ENCODE results near the gene KLHL25. TPM values are rescaled to one million over a fixed set of nuclear protein-coding genes. Genes with fewer than 3 reads are reported as not detected.

The KLHL25 gene
- total RNA-seq, 1 donor from 2014 or later: 9.0 TPM

DNA sequence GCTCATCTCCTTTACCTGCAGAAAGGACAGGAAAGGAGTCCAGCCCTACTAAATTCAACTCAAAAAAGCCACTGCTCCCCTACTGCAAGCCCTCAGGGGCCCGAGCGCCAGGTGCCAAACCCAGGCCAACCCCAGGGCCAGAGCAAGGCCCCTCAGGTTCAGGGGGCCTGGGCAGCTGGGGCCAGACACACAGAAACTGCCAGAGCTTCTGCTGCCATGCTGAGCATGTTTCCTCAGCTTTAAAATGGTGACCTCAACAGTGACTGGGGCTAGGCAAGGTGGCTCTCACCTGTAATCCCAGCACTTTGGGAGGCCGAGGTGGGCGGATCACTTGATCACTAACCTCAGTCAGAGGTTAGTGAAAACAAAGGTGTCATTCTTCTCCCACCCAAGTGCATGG is 38.8 kb downstream of the KLHL25 start:
- Mint-ChIP-seq H3K27ac (no peak overlapping the region), H3K27me3 (no peaks in the 10 kb centered on the region), H3K9me3 (no peaks in the 10 kb centered on the region), H3K4me1 (peaks cover 3% of the 10 kb centered on the region), H3K4me3 (no peak overlapping the region), H3K36me3 (ENCODE audit: low read depth) (peaks cover 4% of the 10 kb centered on the region)
- intact Hi-C loops (cut with micrococcal nuclease): no loop called here
- no peak for DNase-seq

DNA sequence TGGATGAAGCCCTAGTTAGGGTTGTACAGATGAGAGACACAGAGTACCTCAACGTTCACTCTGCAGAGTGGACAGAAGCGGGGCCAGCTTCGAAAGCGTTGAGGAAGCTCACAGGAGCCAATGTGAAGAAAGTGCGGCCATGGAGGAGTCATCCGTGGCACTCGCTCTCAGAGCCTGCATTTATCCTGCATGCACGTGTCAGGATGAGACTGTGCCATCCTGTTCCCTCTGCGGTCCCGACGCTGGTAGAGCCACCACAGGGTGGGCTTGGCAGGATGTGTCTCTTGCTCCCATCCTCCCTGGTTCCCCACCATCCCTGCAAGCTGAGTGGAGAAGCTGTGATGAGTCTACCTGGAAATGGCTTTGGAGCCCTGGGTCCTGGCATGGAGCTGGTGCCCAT is 39.3 kb downstream of the KLHL25 start:
- Mint-ChIP-seq H3K27me3 (no peaks in the 10 kb centered on the region), H3K9me3 (no peaks in the 10 kb centered on the region), H3K4me1 (peaks cover 3% of the 10 kb centered on the region), H3K27ac (no peak overlapping the region), H3K36me3 (ENCODE audit: low read depth) (peaks cover 4% of the 10 kb centered on the region), H3K4me3 (no peak overlapping the region)
- intact Hi-C loops (cut with micrococcal nuclease): no loop called here
- DNase-seq: no peak

DNA sequence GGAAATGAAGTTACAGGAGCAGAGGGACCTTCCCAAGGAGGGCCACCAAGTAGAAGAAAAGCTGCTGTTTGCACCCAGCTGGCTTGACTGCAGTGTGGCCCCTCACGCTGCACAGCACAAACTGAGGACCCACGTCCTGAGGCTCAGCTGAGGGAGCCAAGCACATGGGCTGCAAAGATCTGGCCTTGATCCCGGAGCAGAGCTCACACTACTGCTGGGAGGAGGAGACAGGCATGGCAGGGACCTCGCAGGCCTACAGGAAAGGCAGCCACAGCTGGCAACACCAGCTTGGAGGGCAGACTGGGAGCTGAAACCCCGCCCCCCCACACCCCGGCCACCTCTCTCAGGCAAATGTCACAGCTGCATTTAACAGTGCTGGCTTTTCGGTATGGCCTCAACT is 39.7 kb downstream of the KLHL25 start:
- Mint-ChIP-seq H3K27ac (no peak overlapping the region), H3K36me3 (ENCODE audit: low read depth) (peaks cover 4% of the 10 kb centered on the region), H3K4me3 (no peak overlapping the region), H3K27me3 (no peaks in the 10 kb centered on the region), H3K4me1 (peaks cover 3% of the 10 kb centered on the region), H3K9me3 (no peaks in the 10 kb centered on the region)
- intact Hi-C loops (cut with micrococcal nuclease): no loop called here
- DNase-seq: no peak

DNA sequence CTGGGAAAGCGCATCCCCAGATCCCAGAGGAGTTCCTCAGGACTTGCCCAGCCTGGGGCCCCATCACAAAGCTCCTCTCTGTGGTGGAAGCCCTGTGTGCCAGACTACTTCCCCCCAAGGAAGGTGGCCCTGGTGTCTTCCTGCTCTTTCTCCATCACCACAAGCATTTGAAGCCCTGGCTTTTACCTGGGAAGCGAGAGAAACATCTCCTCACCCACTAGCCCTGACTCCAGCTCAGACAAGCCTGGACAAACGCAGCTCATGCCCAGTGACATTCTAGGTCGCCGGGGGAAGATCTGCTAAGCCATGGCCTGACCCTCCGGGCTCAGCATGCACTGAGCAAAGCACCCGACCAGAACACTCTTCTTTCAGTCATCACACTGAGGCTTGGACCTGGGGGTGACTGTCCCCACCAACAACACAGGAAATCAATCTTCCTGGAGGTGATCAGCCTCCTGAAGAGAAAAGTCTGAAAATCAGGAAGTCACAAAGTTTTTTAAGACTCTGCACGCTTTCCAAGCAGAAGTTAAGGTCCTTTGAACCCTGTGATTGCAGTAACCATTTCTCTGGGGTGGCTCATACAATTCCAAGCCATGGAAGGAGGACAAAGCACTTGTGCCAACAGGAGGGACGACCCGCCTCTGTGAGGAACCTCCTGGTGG is 40.8 kb downstream of the KLHL25 start:
- no peak for DNase-seq

DNA sequence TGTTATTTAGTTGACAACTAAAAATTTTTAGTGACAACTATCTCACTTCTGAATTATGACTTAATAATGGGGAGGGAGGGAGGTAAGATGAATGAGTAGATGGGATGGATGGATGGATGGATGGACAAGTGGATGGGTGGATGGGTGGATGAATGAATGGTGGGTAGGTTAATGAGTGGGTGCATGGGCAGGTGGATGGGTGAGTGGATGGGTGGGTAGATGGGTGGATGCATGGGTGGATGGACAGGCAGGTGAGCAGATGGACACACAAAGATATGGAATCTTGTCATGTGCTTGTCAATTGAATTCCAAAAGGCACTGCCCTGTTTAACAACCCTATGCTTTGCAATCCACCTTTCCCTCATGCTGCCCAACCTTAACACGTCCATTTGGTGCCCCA is 41.5 kb downstream of the KLHL25 start:
- no peak for DNase-seq
- H3K4me1 Mint-ChIP-seq: peaks cover 3% of the 10 kb centered on the region
- H3K9me3 Mint-ChIP-seq: no peaks in the 10 kb centered on the region
- peaks cover 7% of the 10 kb centered on the region for H3K36me3 Mint-ChIP-seq (ENCODE audit: low read depth)
- H3K27ac Mint-ChIP-seq: no peak overlapping the region
- no peak overlapping the region for H3K4me3 Mint-ChIP-seq
- intact Hi-C loops (cut with micrococcal nuclease): no loop called here
- H3K27me3 Mint-ChIP-seq: no peaks in the 10 kb centered on the region

More for the DNA sequence above, 40.8 kb downstream of the KLHL25 start:
- no peaks in the 10 kb centered on the region for H3K9me3 Mint-ChIP-seq
- peaks cover 4% of the 10 kb centered on the region for H3K36me3 Mint-ChIP-seq (ENCODE audit: low read depth)
- H3K27me3 Mint-ChIP-seq: no peaks in the 10 kb centered on the region
- intact Hi-C loops (cut with micrococcal nuclease): no loop called here
- H3K4me1 Mint-ChIP-seq: peaks cover 3% of the 10 kb centered on the region
- no peak overlapping the region for H3K4me3 Mint-ChIP-seq
- H3K27ac Mint-ChIP-seq: no peak overlapping the region

DNA sequence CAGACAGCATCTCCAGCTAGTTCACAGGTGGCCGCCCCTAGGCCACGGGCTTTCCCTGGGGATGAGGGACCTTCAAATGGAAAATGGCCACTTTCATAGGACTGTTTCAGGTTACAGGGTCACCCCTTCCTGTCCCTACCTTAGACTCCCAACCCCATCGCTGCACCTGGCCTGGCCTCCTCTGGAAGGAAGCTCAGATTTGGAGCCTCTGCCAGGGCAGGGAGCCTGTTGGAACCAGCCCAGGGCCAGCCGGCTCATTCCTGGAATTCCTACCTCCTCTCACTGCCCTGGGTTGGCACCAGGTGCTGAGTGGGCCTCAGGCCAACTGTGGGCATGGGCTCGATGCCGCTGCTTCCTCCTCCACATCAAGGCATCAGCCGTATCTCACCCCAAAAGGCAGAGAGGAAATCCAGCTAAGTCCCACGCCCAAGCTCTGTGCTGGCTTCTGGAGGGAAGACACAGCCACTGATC is 42.2 kb downstream of the KLHL25 start:
- Mint-ChIP-seq H3K27ac (no peak overlapping the region), H3K27me3 (no peaks in the 10 kb centered on the region), H3K4me3 (no peak overlapping the region), H3K36me3 (ENCODE audit: low read depth) (peaks cover 7% of the 10 kb centered on the region), H3K4me1 (peaks cover 3% of the 10 kb centered on the region), H3K9me3 (no peaks in the 10 kb centered on the region)
- no peak for DNase-seq
- intact Hi-C loops (cut with micrococcal nuclease): no loop called here

DNA sequence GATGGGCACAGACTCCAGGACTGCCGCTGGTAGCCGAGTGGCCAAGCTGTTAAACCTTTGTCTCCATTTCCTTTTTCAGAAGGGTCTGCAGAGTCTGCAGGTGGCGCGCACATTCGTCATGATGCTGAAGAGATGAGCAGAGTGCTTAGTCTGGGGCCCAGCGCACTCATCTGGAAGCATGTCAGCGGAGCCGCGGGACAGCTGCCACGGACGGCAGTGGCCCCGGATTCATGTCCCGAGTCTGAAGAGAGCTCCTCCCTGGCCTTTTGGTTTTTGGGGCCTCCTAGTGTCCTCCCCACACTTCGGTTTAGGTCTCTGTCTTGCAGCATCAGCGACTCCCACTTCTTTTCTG is 42.6 kb downstream of the KLHL25 start:
- Mint-ChIP-seq H3K36me3 (ENCODE audit: low read depth) (peaks cover 7% of the 10 kb centered on the region), H3K27me3 (no peaks in the 10 kb centered on the region), H3K9me3 (no peaks in the 10 kb centered on the region), H3K4me3 (no peak overlapping the region), H3K27ac (no peak overlapping the region), H3K4me1 (peaks cover 3% of the 10 kb centered on the region)
- intact Hi-C loops (cut with micrococcal nuclease): no loop called here
- DNase-seq: no peak

GRCh38 chr15:85751291-85752123 is 43.2 kb downstream of the KLHL25 start:
- H3K27me3 Mint-ChIP-seq: no peaks in the 10 kb centered on the region
- intact Hi-C loops (cut with micrococcal nuclease): no loop called here
- no peak overlapping the region for H3K27ac Mint-ChIP-seq
- H3K36me3 Mint-ChIP-seq (ENCODE audit: low read depth): peaks cover 9% of the 10 kb centered on the region
- no peaks in the 10 kb centered on the region for H3K9me3 Mint-ChIP-seq
- H3K4me3 Mint-ChIP-seq: no peak overlapping the region
- DNase-seq: no peak
- peaks cover 3% of the 10 kb centered on the region for H3K4me1 Mint-ChIP-seq

DNA sequence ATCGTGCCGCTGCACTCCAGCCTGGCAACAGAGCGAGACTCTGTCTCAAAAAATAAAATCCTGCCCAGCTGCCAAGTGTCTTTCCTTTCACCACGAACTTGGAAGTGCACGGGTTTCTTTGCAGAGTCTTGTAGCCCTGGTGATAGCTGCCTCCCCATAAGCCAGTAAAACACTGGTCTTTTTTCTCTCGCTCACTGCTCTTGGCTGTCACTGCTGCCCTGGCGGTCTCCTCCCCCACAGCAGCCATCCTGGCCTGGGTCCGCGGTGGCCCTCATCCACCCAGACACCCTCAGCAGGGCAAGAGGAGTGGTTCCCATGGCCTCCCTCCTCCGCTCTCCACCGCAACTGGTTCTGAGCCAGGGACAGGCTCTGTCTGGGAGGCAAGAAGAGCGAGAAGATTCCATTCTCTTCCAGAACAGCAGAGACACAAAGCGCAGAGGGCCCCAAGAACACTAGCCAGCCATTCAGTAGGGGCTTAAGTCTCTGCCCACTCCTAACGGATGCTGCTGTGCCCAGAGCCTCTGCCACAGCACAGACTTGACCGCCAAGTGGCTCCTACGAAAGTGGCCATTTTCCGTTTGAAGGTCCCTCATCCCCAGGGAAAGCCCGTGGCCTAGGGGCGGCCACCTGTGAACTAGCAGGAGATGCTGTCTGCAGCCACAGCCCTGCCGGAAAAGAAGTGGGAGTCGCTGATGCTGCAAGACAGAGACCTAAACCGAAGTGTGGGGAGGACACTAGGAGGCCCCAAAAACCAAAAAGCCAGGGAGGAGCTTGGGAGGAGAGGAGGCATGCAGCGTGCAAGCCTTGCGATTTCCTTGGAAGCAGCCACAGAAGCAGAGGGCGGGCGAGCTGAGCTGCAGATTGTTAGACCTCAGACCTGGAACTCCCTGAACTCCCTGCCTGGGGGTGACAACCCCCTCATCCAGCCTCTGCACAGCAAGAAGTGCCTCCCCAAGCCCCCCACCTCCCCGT is 44.1 kb downstream of the KLHL25 start:
- Mint-ChIP-seq H3K9me3 (no peaks in the 10 kb centered on the region), H3K4me1 (peaks cover 3% of the 10 kb centered on the region), H3K36me3 (ENCODE audit: low read depth) (peaks cover 15% of the 10 kb centered on the region), H3K27me3 (no peaks in the 10 kb centered on the region), H3K4me3 (no peak overlapping the region), H3K27ac (no peak overlapping the region)
- DNase-seq: no peak
- intact Hi-C loops (cut with micrococcal nuclease): no loop called here

- no peaks in the 10 kb centered on the region for H3K27me3 Mint-ChIP-seq
- no peak overlapping the region for H3K4me3 Mint-ChIP-seq
- no peak for DNase-seq
- H3K4me1 Mint-ChIP-seq: peaks cover 3% of the 10 kb centered on the region
- intact Hi-C loops (cut with micrococcal nuclease): no loop called here
- H3K36me3 Mint-ChIP-seq (ENCODE audit: low read depth): peaks cover 23% of the 10 kb centered on the region
- H3K9me3 Mint-ChIP-seq: no peaks in the 10 kb centered on the region
- H3K27ac Mint-ChIP-seq: no peak overlapping the region
Observed at GRCh38 chr15:85749261-85750151, 45.2 kb downstream of the KLHL25 start.

DNA sequence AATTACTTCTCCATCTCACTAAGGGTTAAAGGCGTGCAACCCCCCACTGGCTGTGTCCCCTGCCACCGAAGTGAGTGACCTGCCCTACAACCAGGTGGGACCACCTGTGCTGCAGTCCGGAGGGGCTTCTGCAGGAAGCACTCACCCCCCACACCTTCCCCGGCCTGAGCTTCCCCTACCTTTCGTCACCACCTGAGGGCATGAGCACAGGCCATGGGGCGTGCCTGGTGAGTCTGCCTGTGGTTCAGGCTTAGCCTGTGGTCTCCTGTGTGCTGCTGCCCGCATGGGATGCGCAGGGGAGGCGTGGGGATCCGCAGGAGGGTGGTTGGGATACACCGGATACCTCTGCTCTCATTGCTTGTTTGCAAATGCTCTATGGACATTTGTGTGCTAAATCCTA is 46.0 kb downstream of the KLHL25 start:
- Mint-ChIP-seq H3K9me3 (no peaks in the 10 kb centered on the region), H3K27ac (no peak overlapping the region), H3K27me3 (no peaks in the 10 kb centered on the region), H3K36me3 (ENCODE audit: low read depth) (peaks cover 31% of the 10 kb centered on the region), H3K4me1 (peaks cover 3% of the 10 kb centered on the region), H3K4me3 (no peak overlapping the region)
- intact Hi-C loops (cut with micrococcal nuclease): no loop called here
- DNase-seq: no peak

DNA sequence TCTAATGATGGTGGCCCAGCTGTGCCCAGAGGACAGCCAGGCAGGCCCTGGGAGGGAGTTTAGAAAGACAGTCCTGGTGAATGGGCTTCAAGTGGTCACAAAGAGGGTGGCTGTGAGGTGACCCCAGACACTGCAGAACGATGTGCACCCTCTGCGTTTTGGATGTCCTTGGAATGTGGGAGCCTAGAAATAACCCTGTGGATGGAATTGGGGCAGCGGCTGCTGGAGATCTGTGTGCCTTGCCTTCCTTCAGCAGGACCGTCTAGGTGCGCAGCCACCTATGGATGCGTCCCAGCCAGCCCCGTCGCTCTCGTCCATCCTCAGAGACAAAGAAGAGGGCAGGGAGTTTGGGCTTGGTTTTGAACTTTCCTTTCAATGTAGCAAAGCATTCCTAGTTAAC is 46.5 kb downstream of the KLHL25 start:
- Mint-ChIP-seq H3K27me3 (no peaks in the 10 kb centered on the region), H3K9me3 (no peaks in the 10 kb centered on the region), H3K4me1 (peaks cover 3% of the 10 kb centered on the region), H3K4me3 (no peak overlapping the region), H3K27ac (no peak overlapping the region), H3K36me3 (ENCODE audit: low read depth) (peaks cover 35% of the 10 kb centered on the region)
- intact Hi-C loops (cut with micrococcal nuclease): no loop called here
- no peak for DNase-seq

DNA sequence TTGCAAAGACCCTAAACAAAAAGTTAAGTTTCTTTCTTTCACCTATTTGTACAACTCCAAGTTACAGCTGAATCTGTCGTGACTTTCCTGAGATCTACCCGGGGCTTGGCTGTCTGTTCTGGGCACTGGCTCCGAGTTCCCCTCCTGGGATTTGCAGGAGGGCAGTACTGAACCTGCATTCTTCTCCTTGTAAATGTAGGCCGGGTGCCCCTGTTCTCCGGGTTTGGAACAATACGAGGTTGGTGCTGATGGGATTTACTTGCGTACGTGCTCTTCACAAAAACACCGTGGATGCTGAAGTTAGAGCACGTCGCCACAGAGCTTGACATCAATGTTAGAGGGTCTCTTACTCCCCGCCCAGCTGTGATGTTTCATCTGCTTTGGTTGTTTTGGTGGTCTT is 48.1 kb downstream of the KLHL25 start:
- intact Hi-C loops (cut with micrococcal nuclease): no loop called here
- Mint-ChIP-seq H3K27ac (no peak overlapping the region), H3K9me3 (no peaks in the 10 kb centered on the region), H3K36me3 (ENCODE audit: low read depth) (peaks cover 41% of the 10 kb centered on the region), H3K4me3 (no peak overlapping the region), H3K27me3 (no peaks in the 10 kb centered on the region), H3K4me1 (no peaks in the 10 kb centered on the region)
- no peak for DNase-seq

Data from activated CD4-positive, alpha-beta T cell treated with anti-CD3 and anti-CD28 coated beads, Interleukin-2, amount 10 ng/mL, durations not matched to agents 24 days and 14 days (primary cell).